ENCODE results near the gene RCHY1. TPM values are rescaled to one million over a fixed set of nuclear protein-coding genes. Genes with fewer than 3 reads are reported as not detected.

RCHY1 gene
- total RNA-seq, 1 donor from 2014 or later = 24.2 TPM

GRCh38 chr4:75432683-75433082 lies 81.5 kb downstream of the RCHY1 start:
- intact Hi-C loops (cut with micrococcal nuclease) = no loop called here

GRCh38 chr4:75429208-75429607 lies 85.0 kb downstream of the RCHY1 start:
- intact Hi-C loops (cut with micrococcal nuclease) = no loop called here

Other genes with a start within 250 kb of the RCHY1 start
- gene THAP6, start 70 bp upstream of the RCHY1 start, total RNA-seq = 13.7 and 19.2 TPM in 2 replicates
- 0.86 and 1.2 TPM in 2 replicates for gene ODAPH, start 41.7 kb upstream of the RCHY1 start, total RNA-seq
- 0.34 and 0.75 TPM in 2 replicates for gene CDKL2, start 116.1 kb upstream of the RCHY1 start, total RNA-seq
- gene G3BP2, start 159.0 kb upstream of the RCHY1 start, total RNA-seq = 136 and 141 TPM in 2 replicates
- gene USO1, start 210.2 kb upstream of the RCHY1 start, total RNA-seq = 48.0 and 49.3 TPM in 2 replicates